HG03469 (cell line): ENCODE results near the gene ETS1.

Experiments
- ATAC-seq: cut with Tn5 transposase; IDR thresholded peaks from one replicate; pipeline ENCODE4 v1.9.1; 2021; ENCODE audit warnings: mild to moderate bottlenecking, moderate library complexity, moderate number of reproducible peaks; ENCODE audit not compliant: unreplicated experiment

The ETS1 gene

GRCh38 chr11:128504486-128504885, 82.9 kb downstream of the ETS1 start:
- ATAC-seq: no peak

DNA sequence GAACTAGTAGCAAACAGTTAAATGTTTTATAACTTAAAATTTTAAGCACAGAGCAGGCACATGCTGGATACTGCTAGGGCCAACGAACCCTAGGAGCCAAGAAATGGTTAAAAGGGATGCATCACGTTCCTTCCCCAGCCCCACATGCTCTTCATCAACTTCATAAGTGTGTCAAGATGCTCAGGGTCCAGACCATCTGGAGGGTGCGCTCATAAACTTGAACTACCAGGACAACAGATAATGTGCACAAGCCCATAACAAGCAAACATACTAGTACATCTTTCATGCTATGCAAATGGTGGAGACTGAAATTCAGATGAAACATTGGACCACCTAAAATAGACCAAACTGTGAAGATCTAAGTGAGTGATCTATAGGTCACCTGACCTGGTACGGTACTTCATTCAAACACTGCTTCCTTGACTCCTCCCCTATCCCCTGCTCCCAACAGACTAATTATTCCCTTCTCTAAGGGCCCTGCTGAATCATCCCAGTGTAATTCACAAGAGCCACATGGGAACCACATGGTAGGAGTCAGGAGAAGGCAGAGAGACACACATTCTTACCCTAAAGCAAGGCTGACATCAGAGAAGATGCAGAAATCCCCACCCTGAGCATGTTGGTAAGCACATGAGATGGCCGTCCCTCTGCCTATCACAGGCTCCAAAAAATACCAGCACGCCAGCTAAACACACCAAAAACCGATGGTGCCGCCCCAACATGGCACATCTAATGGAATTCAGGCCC, 83.9 kb downstream of the ETS1 start:
- ATAC-seq: no peak

DNA sequence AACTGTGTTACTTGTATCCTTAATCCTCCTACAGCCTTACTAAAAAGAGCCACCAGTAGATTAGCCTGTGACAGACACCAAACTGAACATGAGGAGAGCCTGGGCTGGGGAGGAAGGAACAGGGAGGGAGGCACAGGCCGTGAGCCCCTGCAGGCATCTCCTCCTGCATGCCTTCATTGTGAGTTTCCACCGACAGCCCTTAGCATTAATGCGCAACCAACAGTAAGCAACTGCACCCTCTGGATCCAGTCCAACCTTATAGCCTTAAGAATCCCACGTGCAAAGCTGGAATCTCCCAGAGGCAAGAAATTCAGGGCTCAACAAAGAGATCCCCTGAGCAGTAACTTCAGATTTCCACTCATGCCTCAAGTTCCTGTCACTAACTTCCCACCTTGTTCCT, 84.6 kb downstream of the ETS1 start:
- ATAC-seq: no peak

DNA sequence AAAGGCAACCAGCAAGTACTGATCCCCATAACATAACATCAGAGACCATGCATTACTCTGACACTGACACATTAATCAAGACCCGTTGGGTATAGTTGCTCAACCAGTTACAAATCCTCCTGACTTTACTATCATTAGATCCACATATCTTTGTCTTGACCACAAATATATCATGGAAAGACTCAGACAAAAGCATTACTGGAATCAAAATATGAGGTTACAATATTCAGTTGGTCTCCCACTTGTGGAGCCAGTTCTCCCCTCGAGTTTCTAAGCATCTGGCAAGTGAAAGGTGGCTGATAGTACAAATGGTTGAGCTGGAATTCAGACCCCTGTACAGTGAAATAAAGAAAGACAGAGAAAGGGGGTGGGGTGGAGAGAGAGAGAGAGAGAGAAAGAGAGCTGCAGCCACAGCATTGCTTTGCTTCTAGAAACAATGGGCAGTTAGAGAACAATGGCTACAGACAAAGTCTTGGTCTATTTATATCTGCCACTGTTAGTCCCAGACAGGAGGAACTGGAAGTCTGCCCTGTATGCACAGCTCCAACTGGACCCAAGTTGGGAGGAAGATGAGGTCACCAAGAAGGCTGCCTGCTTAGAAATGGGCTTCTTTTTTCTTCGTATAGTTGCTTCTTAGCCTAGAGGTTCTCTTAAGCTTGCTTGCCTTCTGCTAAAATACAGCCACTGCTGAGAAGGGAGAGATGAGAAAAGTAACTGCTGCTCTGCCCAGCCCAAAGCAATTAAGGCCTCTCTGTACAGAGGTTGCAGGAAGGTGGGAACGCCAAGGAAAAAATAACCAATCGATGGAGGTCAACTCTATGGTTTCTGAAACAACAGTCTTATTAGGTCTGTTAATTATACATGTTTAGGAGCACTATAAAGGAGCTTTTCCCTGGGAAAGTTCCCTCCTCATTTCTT, 85.5 kb downstream of the ETS1 start:
- ATAC-seq: no peak

- no peak for ATAC-seq
Observed at GRCh38 chr11:128501008-128501407, 86.3 kb downstream of the ETS1 start.

DNA sequence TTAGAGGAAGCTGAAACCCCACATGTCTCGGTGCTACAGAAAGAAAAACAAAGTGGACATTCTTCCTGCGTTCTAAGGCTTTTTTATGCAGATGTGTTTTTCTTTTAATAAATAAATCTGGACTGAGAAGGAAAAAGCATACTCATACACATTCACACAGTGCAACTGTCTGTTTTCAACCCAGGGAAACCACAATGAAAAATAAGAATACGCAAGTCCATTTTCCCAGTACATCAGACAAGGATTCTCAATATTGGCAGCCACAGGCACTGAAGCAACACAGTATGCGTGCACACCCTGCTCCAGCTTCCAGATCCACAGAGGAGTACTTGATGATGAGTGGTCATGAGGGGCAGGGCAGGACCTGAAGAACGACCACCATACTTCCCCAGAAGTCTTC, 86.9 kb downstream of the ETS1 start:
- no peak for ATAC-seq

DNA sequence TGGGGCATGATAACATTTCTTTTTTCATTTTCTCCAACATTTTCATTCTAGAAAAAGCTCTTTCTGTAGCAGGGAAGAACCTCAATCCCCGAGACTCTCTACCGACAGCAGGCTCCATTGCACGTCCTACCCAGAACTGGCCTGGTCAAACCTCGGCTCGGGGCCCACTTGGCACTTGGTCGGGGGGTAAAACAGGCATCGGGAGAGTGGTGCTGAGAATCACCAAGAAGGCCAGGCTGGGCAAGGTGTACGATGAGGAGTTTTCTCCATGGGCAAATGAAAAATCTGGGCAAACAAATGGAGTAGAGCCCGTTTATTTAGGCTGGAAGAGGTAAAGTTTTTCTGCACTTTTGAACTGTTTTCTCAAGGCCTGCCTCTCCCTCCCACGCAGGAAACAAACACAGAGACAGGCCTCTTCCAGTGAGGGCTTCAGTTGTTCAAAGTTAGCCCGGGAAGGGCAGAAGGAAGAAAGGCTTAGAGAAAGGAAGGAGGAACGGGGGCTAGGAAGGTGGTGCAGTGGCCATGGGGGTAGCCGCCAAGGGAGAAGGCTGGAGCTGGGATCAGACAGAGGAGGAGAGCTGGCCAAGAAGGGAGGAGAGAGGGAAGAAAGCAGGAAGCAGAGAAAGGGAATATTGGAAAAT, 87.6 kb downstream of the ETS1 start:
- no peak for ATAC-seq

DNA sequence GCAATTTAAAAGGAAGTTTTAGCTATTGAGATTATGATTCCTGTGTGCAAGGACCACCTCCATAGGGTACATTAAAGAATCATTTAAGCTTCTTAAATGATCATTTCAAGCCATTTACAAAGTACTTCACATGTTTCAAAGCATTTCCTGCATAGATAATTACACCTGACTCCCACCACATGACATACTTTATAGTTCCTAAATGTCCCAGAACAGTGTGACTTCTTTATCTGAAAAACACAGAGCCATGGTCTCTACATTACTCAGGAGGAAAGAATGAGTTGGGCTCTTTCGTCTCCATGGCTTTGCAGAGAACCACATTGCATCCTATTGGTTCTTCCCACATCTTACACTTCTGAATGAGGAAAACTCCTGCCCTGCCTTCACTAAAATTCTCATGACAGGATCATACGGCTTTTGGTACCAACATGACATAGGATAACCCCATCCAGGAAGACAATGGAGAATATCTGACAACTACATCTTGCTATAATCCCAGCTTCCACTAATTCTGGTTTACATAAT, 88.6 kb downstream of the ETS1 start:
- ATAC-seq: no peak

- no peak for ATAC-seq
Observed at GRCh38 chr11:128497776-128498095, 89.6 kb downstream of the ETS1 start.

DNA sequence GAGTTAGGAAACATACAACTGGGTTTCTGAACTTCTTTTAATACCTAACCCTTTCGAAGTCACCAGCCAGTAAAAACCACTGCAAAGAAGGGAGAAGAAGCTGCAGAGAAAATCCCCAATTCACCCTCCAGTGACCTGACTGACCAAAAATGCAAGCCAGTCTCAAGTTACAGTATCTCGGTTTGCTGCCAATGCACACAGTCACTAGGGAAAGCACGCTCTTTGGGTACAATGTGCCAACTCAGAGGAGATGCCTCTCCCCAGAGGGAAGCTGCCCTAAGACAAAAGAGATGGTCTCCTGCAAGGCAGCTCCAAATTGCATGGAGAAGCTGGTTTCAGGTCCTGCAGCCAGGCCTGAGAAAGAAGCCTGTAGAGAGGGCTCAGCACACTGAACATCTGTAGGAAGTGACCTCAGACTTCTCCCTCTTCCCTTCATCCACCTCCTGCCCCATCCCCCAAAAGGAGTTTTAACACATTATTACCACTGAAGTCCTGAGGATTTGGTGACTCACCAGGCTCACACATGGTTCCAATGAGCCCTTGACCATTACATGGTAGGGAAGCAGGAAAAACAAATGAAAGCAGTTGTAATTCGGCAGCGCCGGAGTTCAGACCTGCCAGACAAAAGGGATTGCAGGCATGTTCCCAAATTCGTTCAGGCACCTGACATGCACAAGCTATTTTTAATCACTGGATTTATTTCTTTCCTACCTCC, 90.1 kb downstream of the ETS1 start:
- peak; percentile 60 for ATAC-seq

GRCh38 chr11:128496692-128497060, 90.7 kb downstream of the ETS1 start:
- ATAC-seq: no peak

- ATAC-seq: no peak
Observed at GRCh38 chr11:128496249-128496648, 91.1 kb downstream of the ETS1 start.

DNA sequence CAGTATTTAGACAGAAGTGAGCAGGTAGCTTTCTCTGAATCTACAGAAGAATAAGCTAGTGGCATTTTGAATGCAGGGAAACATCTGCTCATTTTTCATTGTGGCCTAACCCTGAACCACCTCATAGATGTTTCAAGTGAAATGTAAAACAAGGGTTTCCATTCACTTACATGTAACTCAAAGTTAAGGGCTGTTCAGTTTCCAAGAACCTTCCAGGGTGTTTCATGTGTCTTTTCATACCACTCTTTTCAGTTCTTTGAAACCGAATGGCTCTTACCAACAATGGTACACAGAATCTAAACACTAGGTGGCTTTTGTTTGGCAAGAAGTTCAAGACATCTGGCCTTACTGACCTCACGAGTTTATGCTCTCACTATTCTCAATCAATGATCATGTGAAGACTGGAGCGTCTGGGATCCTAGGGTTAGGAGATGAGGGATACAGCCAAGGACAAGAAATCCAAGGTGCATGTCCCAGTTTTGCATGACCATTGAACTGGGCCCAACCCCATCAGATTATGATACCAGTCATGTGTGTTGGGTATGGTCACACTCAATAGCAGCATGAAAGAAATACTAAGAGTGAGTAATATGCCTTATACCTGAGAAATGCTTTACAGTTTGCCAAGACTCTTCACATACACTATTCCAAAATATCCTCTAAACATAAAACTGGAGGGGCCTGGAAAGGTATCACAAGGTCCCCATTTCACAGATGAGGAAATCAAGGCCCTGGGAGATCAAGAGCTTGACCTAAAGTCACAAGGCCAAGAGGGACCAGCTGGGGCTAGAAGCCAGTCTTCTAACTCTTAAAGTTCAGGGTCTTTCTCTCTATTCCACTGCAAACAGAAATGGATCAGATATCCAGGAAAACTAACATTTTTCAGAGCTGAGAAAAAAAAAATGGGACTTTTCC, 92.7 kb downstream of the ETS1 start:
- no peak for ATAC-seq

- no peak for ATAC-seq
Observed at GRCh38 chr11:128493570-128493965, 93.8 kb downstream of the ETS1 start.

GRCh38 chr11:128492903-128493569, 94.3 kb downstream of the ETS1 start:
- ATAC-seq: no peak

- no peak for ATAC-seq
Observed at GRCh38 chr11:128492461-128492860, 94.9 kb downstream of the ETS1 start.

- no peak for ATAC-seq
Observed at GRCh38 chr11:128491195-128491936, 96.0 kb downstream of the ETS1 start.

GRCh38 chr11:128490092-128490491, 97.3 kb downstream of the ETS1 start:
- ATAC-seq: no peak

DNA sequence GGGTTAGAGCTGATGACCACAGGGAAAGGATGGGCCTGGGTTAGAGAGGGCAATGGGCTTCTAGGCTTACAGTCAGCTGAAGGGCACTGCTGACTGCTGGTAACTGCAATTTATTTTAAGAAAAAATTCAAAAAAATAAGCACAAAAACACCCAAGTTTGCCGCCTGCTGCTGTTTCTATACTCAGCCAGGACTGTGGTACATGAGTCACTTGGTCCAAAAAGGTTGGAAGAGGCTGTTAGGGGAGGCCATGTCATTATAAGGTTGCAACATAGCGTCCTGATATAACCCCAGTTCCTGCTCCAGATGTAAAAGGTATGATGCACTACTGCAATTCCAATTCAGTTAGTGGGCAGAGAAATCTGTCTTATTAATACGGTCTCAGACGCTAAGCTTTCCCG, 98.9 kb downstream of the ETS1 start:
- ATAC-seq: no peak
